Measurements from ENCODE around the gene TGFBR3.

GRCh38 chr1:91866425-91866824 is 19.5 kb downstream of the TGFBR3 start:
- no peak for TF ChIP-seq CTCF (IDR thresholded peaks at IDR 0.05)
- TF ChIP-seq POLR2AphosphoS5 (IDR thresholded peaks at IDR 0.05): no peak
- no peak for TF ChIP-seq POLR2A (IDR thresholded peaks at IDR 0.05)
